Fibroblast of mammary gland (primary cell): Measurements from ENCODE around the gene GPR137B.
A peak's percentile ranks its signal among the peaks of the same experiment; 100 is the strongest.

Experiments used
- DNase-seq: peaks from one replicate; pipeline ENCODE4 v3.0.0-alpha.2; 2010; ENCODE audit warnings: low read depth
- H3K4me3 ChIP-seq: 2 replicates; pipeline ENCODE4 v1.5.1; 2011; ENCODE audit warnings: low read depth, mild to moderate bottlenecking, low read length, moderate library complexity; ENCODE audit not compliant: control insufficient read depth
- TF ChIP-seq, protein P1 (sequence below): conservative IDR thresholded peaks from 2 replicates; pipeline ENCODE4 v1.5.1; 2011; ENCODE audit warnings: low read depth, low read length, inconsistent platforms; ENCODE audit not compliant: control insufficient read depth, insufficient read depth

GPR137B gene

DNA sequence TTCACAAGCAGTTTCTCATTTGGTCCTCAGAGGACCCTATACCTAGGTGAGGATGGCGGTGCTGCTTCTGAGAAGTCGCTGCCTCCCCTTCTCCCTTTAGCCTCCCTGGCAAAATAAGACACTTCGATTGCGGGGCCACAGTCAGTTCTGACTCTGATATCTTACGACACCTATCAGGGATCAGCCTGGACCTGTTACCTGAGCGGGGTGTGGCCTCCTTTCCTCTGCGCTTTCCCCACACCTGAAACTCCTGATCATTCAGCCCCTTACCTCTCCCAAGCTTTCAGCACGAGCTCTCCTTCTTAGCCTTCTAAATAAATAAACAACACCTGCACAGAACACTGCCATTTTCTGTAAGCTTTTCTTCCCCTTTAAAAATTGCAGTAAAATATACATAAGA is 24.6 kb upstream of the GPR137B start:
- DNase-seq: no peak
- no peak overlapping the region for H3K4me3 ChIP-seq
- TF ChIP-seq, protein P1, sequence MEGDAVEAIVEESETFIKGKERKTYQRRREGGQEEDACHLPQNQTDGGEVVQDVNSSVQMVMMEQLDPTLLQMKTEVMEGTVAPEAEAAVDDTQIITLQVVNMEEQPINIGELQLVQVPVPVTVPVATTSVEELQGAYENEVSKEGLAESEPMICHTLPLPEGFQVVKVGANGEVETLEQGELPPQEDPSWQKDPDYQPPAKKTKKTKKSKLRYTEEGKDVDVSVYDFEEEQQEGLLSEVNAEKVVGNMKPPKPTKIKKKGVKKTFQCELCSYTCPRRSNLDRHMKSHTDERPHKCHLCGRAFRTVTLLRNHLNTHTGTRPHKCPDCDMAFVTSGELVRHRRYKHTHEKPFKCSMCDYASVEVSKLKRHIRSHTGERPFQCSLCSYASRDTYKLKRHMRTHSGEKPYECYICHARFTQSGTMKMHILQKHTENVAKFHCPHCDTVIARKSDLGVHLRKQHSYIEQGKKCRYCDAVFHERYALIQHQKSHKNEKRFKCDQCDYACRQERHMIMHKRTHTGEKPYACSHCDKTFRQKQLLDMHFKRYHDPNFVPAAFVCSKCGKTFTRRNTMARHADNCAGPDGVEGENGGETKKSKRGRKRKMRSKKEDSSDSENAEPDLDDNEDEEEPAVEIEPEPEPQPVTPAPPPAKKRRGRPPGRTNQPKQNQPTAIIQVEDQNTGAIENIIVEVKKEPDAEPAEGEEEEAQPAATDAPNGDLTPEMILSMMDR: no peak

GRCh38 chr1:236119943-236120484 is 22.3 kb upstream of the GPR137B start:
- H3K4me3 ChIP-seq: no peak overlapping the region
- DNase-seq: no peak
- TF ChIP-seq, protein P1: no peak

GRCh38 chr1:236120721-236121153 is 21.6 kb upstream of the GPR137B start:
- no peak overlapping the region for H3K4me3 ChIP-seq
- DNase-seq: no peak

DNA sequence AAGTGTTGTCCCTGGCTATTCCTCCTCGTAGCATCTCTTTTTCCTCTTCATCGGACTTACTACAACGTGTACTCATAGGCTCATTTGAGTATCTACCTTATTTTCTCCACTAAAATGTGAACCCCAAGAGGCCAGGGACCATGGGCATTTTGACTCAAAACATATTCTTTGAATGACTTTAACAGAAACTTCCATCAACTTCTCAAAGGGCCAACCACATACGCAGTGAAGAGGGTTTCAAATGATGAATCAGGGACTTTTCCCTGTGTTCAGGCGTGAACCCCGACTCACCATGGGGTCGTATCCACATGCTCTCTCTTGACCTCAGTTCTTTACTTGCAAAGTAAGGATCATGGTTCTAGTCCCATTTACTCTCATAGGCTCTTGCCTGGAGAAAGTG is 20.2 kb upstream of the GPR137B start:
- no peak for DNase-seq
- no peak overlapping the region for H3K4me3 ChIP-seq
- TF ChIP-seq, protein P1: no peak

More at GRCh38 chr1:236120721-236121153, 21.6 kb upstream of the GPR137B start:
- TF ChIP-seq, protein P1: no peak

DNA sequence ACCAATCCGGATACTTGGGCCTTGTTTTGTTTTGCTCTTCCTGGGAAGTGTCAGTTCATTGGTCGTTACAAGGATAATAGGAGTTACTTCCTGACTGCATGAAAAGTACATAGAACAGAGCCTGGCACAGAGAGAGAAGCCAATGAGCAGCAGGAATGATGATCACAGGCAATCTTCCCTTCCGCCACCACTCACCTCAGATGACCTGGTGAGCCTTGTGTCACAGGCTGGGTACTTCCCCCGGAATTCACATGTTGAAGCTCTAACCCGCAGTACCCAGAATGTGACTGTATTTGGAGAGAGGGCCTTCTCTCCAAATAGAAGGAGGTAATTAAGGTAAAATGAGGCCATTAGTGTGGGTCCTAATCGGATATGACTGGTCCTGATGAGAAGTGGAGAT is 18.8 kb upstream of the GPR137B start:
- no peak overlapping the region for H3K4me3 ChIP-seq
- TF ChIP-seq, protein P1: no peak
- DNase-seq: no peak

- H3K4me3 ChIP-seq: no peak overlapping the region
- DNase-seq: no peak
- TF ChIP-seq, protein P1: peak; percentile 4
These were observed 17.4 kb upstream of the GPR137B start for GRCh38 chr1:236124965-236125364.

GRCh38 chr1:236127045-236127444 is 15.3 kb upstream of the GPR137B start:
- no peak overlapping the region for H3K4me3 ChIP-seq
- DNase-seq: no peak
- TF ChIP-seq, protein P1: no peak
